ENCODE measurements around the gene SNX1. TPM values are rescaled to one million over a fixed set of nuclear protein-coding genes. Genes with fewer than 3 reads are reported as not detected.

Gene SNX1
- polyA plus RNA-seq, 1 donor (not counting 4 experiments of a cell fraction or from before 2014, with no cell fraction given) = 90.2 TPM

- Histone ChIP-seq H2AFZ (ENCODE audit: control insufficient read depth, low read length) (no peak overlapping the region), H3K9me1 (ENCODE audit: control insufficient read depth, extremely low read depth, insufficient read depth, low read length) (no peaks in the 10 kb centered on the region), H3K36me3 (ENCODE audit: control insufficient read depth in 2 of 2, extremely low read depth in 1 of 2, insufficient read depth in 2 of 2, low read length in 2 of 2) (peaks cover 5 to 11% of the 10 kb centered on the region in 2 experiments), H3K4me3 (ENCODE audit: control insufficient read depth in 2 of 3, extremely low read depth in 1 of 3, insufficient read depth in 2 of 3, low read depth in 1 of 3, low read length in 3 of 3) (no peak overlapping the region), H4K20me1 (ENCODE audit: control insufficient read depth, extremely low read depth, insufficient read depth, low read length) (no peaks in the 10 kb centered on the region), H3K4me2 (ENCODE audit: control insufficient read depth, extremely low read depth, insufficient read depth, low read depth, low read length) (no peak overlapping the region), H3K4me1 (ENCODE audit: control insufficient read depth, extremely low read depth, insufficient read depth, low read length) (no peaks in the 10 kb centered on the region), H3K9me3 (ENCODE audit: control insufficient read depth, low read depth, low read length) (no peaks in the 10 kb centered on the region), H3K27me3 (ENCODE audit: control insufficient read depth, extremely low read depth, insufficient read depth, low read length) (no peaks in the 10 kb centered on the region), H3K9ac (ENCODE audit: control insufficient read depth, extremely low read depth, insufficient read depth, low read length) (no peak overlapping the region), H3K79me2 (ENCODE audit: control insufficient read depth, insufficient read depth, low read length) (peaks cover 40% of the 10 kb centered on the region), H3K27ac (ENCODE audit: control insufficient read depth, insufficient read depth, low read length) (no peak overlapping the region)
- DNase-seq (ENCODE audit: low read depth, low spot score) = no peak
- no peak for FAIRE-seq
- dilution Hi-C loops (cut with MboI; ENCODE audit: extremely low pct_ligation_motif_present, low sequenced_read_pairs) = no loop called here
- TF ChIP-seq, protein P1, sequence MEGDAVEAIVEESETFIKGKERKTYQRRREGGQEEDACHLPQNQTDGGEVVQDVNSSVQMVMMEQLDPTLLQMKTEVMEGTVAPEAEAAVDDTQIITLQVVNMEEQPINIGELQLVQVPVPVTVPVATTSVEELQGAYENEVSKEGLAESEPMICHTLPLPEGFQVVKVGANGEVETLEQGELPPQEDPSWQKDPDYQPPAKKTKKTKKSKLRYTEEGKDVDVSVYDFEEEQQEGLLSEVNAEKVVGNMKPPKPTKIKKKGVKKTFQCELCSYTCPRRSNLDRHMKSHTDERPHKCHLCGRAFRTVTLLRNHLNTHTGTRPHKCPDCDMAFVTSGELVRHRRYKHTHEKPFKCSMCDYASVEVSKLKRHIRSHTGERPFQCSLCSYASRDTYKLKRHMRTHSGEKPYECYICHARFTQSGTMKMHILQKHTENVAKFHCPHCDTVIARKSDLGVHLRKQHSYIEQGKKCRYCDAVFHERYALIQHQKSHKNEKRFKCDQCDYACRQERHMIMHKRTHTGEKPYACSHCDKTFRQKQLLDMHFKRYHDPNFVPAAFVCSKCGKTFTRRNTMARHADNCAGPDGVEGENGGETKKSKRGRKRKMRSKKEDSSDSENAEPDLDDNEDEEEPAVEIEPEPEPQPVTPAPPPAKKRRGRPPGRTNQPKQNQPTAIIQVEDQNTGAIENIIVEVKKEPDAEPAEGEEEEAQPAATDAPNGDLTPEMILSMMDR (optimal IDR thresholded peaks at IDR 0.05 in 1 of 3, IDR thresholded peaks at IDR 0.05 in 1 of 3, conservative IDR thresholded peaks at IDR 0.05 in 1 of 3; ENCODE audit: extremely low read depth in 1 of 3, insufficient read depth in 2 of 3, low read length in 3 of 3) = no peak
- no peak for TF ChIP-seq EZH2 (IDR thresholded peaks at IDR 0.05; ENCODE audit: low read length)
These were observed 16.4 kb downstream of the SNX1 start for GRCh38 chr15:64112073-64112772.

GRCh38 chr15:64112904-64113303 lies 17.1 kb downstream of the SNX1 start:
- H3K9me3 ChIP-seq (ENCODE audit: control insufficient read depth, low read depth, low read length) = no peaks in the 10 kb centered on the region
- TF ChIP-seq, protein P1 (optimal IDR thresholded peaks at IDR 0.05 in 1 of 3, IDR thresholded peaks at IDR 0.05 in 1 of 3, conservative IDR thresholded peaks at IDR 0.05 in 1 of 3; ENCODE audit: extremely low read depth in 1 of 3, insufficient read depth in 2 of 3, low read length in 3 of 3) = no peak
- no peak for TF ChIP-seq EZH2 (IDR thresholded peaks at IDR 0.05; ENCODE audit: low read length)
- no peak for FAIRE-seq
- no peaks in the 10 kb centered on the region for H3K4me1 ChIP-seq (ENCODE audit: control insufficient read depth, extremely low read depth, insufficient read depth, low read length)
- H3K79me2 ChIP-seq (ENCODE audit: control insufficient read depth, insufficient read depth, low read length) = peaks cover 35% of the 10 kb centered on the region
- no peaks in the 10 kb centered on the region for H3K9me1 ChIP-seq (ENCODE audit: control insufficient read depth, extremely low read depth, insufficient read depth, low read length)
- peaks cover 5 to 10% of the 10 kb centered on the region in 2 experiments for H3K36me3 ChIP-seq (ENCODE audit: control insufficient read depth in 2 of 2, extremely low read depth in 1 of 2, insufficient read depth in 2 of 2, low read length in 2 of 2)
- no peak overlapping the region for H3K9ac ChIP-seq (ENCODE audit: control insufficient read depth, extremely low read depth, insufficient read depth, low read length)
- H3K4me2 ChIP-seq (ENCODE audit: control insufficient read depth, extremely low read depth, insufficient read depth, low read depth, low read length) = no peak overlapping the region
- H2AFZ ChIP-seq (ENCODE audit: control insufficient read depth, low read length) = no peak overlapping the region
- H3K27ac ChIP-seq (ENCODE audit: control insufficient read depth, insufficient read depth, low read length) = no peak overlapping the region
- no peak overlapping the region for H3K4me3 ChIP-seq (ENCODE audit: control insufficient read depth in 2 of 3, extremely low read depth in 1 of 3, insufficient read depth in 2 of 3, low read depth in 1 of 3, low read length in 3 of 3)
- DNase-seq (ENCODE audit: low read depth, low spot score) = no peak
- dilution Hi-C loops (cut with MboI; ENCODE audit: extremely low pct_ligation_motif_present, low sequenced_read_pairs) = no loop called here
- no peaks in the 10 kb centered on the region for H4K20me1 ChIP-seq (ENCODE audit: control insufficient read depth, extremely low read depth, insufficient read depth, low read length)
- H3K27me3 ChIP-seq (ENCODE audit: control insufficient read depth, extremely low read depth, insufficient read depth, low read length) = no peaks in the 10 kb centered on the region

Measured in keratinocyte (primary cell).